Prostate gland (tissue), 2 donors: ENCODE data around the gene MUC5AC.

Source experiments
- CTCF ChIP-seq, 4 experiments: fragments of 200-600 bp in 2 of 4; fragments of 450-650 bp in 2 of 4; sonication (generic) in 2 of 4; IDR thresholded peaks; 1 replicate in 3 of 4; 2 replicates in 1 of 4; pipeline ENCODE4 v1.5.1; 2016 to 2019; ENCODE audit warnings: antibody characterized with exemption in 4 of 4, mild to moderate bottlenecking in 2 of 4, moderate library complexity in 2 of 4
- POLR2A ChIP-seq: fragments of 450-650 bp; IDR thresholded peaks from one replicate; pipeline ENCODE4 v1.6.1; 2016; ENCODE audit warnings: antibody characterized with exemption, mild to moderate bottlenecking
- POLR2AphosphoS5 ChIP-seq: sonication (generic); formaldehyde crosslinking; IDR thresholded peaks from one replicate; pipeline ENCODE4 v1.6.1; 2017; ENCODE audit warnings: antibody characterized with exemption

DNA sequence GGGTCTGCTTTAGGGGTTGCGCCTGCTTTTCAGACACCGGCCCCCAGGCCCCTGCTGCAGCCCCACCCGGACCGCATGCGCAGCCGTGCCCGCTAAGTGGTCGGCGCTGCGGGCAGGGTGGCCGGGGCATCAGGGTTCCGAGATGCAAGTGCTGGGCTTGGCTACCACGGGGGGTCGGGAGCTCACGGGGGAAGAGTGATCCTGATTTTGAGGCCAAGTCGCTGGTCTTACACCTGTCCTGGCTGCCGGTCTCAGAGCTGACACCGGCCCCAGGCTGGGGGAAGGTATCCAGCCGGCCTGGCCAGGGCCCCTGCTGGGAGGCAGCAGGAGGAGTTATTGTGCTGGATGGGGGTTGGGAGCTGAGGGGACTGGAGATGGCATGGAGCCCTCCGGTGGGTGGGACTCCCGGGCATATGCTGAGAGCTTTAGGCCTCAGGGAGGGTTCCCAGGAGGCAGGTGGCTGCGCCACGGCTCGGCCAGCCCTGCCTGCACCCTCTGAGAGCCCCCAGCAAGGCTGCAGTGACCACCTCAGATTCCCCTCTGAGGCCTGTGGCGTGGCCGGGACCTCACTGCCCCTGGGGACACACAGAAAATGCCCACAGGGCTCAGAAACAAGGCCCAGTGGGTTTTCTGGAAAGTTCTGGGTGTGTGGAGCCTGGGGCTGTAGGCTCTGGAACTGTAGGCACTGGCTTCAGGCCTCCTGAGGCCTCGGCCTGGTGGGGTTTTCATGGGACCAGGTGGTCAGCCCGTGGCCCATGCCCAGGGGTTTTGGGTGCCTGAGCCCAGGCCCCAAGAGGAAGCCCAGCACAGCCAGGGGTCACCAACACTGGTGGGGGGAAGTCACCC is 4.4 kb upstream of the MUC5AC start:
- no peak for TF ChIP-seq POLR2A
- TF ChIP-seq CTCF (IDR thresholded peaks at IDR 0.05), result no peak
- no peak for TF ChIP-seq POLR2AphosphoS5
